IMR-90 (cell line): Measurements from ENCODE around the gene DCAF6.

Experiments used
- CEBPB ChIP-seq: IDR thresholded peaks from 2 replicates; pipeline ENCODE4 v1.6.1; 2012; ENCODE audit warnings: low read depth, low read length, improper control_type of control experiment
- CTCF ChIP-seq: conservative IDR thresholded peaks from 2 replicates; pipeline ENCODE4 v1.5.1; 2012; ENCODE audit warnings: mild to moderate bottlenecking, low read depth, low read length, improper control_type of control experiment
- ELK1 ChIP-seq: fragments of 150-350 bp; IDR thresholded peaks from 2 replicates; pipeline ENCODE4 v1.6.1; 2016; ENCODE audit warnings: low read depth, mild to moderate bottlenecking, low read length, moderate library complexity, borderline replicate concordance
- FOS ChIP-seq: fragments of 150-350 bp; IDR thresholded peaks from 2 replicates; pipeline ENCODE4 v1.6.1; 2016; ENCODE audit warnings: low read depth, low read length
- MAFK ChIP-seq: IDR thresholded peaks from 2 replicates; pipeline ENCODE4 v1.6.1; 2012; ENCODE audit warnings: low read depth, low read length, improper control_type of control experiment
- POLR2A ChIP-seq: IDR thresholded peaks from 2 replicates; pipeline ENCODE4 v1.6.1; 2012; ENCODE audit warnings: mild to moderate bottlenecking, low read depth, low read length
- RAD21 ChIP-seq: IDR thresholded peaks from 2 replicates; pipeline ENCODE4 v1.6.1; 2012; ENCODE audit warnings: low read length, improper control_type of control experiment
- RFX5 ChIP-seq: IDR thresholded peaks from 2 replicates; pipeline ENCODE4 v1.8.0; 2012; ENCODE audit warnings: low read depth, mild to moderate bottlenecking, low read length, moderate library complexity
- SMC3 ChIP-seq: fragments of 150-350 bp; IDR thresholded peaks from 2 replicates; pipeline ENCODE4 v1.6.1; 2016; ENCODE audit warnings: low read depth, mild to moderate bottlenecking, antibody characterized with exemption, low read length, moderate library complexity
- USF2 ChIP-seq: fragments of 150-350 bp; IDR thresholded peaks from 2 replicates; pipeline ENCODE4 v1.6.1; 2017; ENCODE audit warnings: mild to moderate bottlenecking, antibody characterized with exemption, low read length, low read depth

GRCh38 chr1:168081373-168082007 lies 145.0 kb downstream of the DCAF6 start:
- no peak for TF ChIP-seq POLR2A
- TF ChIP-seq USF2: no peak
- no peak for TF ChIP-seq CTCF
- TF ChIP-seq ELK1: no peak
- no peak for TF ChIP-seq RFX5
- no peak for TF ChIP-seq MAFK
- no peak for TF ChIP-seq RAD21
- no peak for TF ChIP-seq SMC3
- TF ChIP-seq FOS: peak; percentile 64
- TF ChIP-seq CEBPB: peak; percentile 87
